HG02840 (cell line): ENCODE data around the gene TOR1AIP2.
"Not testable (repeated sequence)": the region's sequence is repeated elsewhere in the genome, so short reads cannot be mapped to it uniquely, and the experiment has no call there.

Source experiments
- ATAC-seq: cut with Tn5 transposase; IDR thresholded peaks from one replicate; pipeline ENCODE4 v1.9.1; 2021; ENCODE audit warnings: mild to moderate bottlenecking, moderate library complexity, moderate number of reproducible peaks; ENCODE audit not compliant: unreplicated experiment, low FRiP score

The TOR1AIP2 gene

GRCh38 chr1:179808503-179808902 is 69.1 kb downstream of the TOR1AIP2 start:
- ATAC-seq = no peak

DNA sequence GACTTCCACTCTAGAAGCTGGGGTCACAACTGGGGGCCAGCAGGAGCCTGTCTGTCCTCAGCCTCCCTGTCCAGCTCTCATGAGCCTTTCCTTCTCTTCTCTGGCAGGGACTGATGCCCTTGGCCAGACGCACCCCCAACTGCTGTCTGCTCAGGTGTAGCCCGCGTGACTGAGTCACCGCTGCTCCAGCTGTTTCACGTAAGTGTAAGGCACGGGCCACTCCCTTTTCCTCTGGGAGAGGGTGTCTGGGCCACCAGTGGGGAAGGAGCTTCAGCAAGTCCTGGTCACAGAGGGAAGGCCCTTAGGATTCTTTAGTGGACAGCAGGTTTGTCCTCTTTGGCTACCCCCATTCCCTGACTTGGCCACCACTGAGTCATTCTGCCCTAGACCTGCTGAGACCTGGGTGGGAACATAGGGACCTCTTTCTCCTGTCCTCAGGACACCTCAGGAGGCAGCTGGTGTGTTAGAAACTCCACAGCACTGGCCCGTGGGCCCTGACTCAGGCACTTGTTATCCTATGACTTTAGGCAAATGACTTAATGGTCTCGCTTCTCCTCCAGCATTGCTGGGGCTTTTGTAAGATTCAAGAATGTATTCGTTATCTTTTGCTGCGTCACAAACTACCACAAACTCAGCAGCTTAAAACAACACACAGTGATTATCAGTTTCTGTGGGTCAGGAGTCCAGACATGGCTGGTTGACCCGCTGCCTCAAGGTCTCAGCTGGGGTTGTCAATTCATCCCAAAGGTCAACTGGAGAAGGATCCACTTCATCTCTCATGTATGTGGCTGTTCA is 69.7 kb downstream of the TOR1AIP2 start:
- no peak for ATAC-seq

GRCh38 chr1:179807291-179807690 is 70.3 kb downstream of the TOR1AIP2 start:
- no peak for ATAC-seq

- ATAC-seq = no peak
Observed at GRCh38 chr1:179806333-179806732, 71.3 kb downstream of the TOR1AIP2 start.

DNA sequence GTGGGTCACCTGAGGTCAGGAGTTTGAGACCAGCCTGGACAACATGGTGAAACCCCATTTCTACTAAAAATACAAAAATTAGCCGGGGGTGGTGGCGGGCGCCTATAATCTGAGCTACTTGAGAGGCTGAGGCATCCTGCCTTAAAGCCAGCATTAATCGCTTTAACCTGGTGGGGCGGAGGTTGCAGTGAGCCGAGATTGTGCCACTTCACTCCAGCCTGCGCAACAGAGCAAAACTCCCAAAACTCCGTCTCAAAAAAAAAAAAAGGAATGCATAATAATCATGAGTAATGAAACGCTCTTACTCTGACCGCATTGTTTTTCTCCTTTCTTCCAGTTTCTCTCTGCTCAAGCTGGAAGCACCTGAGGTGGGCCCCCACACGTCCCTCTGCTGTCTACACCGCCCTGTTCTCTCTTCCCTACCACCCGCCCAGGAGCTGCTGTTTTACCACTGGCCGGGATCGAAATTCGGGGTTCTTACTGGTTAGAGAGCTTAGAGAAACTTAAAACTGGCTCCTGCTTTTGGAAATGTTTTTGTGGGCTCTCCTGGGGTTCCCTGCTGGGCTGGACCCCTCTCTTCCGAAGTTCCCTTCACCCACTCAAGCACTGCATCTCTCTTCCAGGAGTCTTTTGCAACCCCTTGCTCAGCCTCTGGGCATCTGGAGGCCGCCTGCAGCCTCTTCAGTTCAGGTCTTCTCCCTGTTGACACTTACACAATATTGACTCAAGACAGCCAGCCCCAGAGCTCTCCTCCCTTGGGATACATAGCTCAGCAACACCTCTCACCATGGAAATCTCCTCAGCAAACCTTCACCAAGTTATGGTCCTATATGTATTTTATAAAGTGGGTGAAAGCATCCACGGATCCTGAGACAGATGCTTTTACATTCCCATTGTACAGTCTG is 72.1 kb downstream of the TOR1AIP2 start:
- ATAC-seq = no peak

- ATAC-seq = not testable (repeated sequence)
Observed at GRCh38 chr1:179804417-179804816, 73.2 kb downstream of the TOR1AIP2 start.

GRCh38 chr1:179803918-179804317 is 73.7 kb downstream of the TOR1AIP2 start:
- ATAC-seq = no peak

DNA sequence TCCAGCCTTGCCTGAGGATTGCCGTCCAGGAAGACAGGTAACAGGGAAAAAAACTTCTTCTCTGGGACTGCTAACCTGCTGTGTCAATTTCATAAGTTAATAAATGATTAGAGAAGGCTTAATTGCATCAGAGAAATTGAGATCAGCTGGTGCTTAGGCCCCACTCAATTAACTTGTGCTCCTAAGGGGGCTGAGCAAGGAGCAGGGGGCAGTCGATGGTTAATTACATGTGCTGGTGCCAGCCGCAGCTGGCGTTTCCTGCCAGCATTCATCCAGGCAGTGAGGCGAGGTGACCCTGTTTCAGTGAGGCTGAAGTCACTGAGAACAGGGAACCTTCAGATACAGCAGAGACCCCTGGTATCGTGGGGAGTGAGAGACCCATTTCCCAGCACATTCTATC is 74.5 kb downstream of the TOR1AIP2 start:
- ATAC-seq = no peak

DNA sequence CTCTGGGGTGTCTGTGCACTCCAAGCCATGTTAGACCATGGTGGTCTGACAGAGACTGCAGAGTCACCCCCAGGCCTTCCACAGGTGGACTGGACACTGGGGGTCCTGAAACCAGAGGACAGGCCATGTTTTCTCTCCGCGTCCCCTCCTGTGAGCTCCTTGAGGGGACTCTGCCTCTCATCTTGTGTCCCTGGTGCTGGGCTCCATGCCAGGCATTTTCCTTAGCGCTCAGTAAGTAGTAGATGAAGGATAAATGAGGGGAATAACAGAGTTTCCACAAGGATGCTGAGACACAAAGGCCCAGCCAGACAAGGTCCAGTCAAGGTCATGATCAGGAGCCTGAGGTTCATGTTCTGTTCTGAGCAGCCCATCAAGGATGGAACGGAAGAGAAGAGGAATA is 77.1 kb downstream of the TOR1AIP2 start:
- ATAC-seq = no peak

DNA sequence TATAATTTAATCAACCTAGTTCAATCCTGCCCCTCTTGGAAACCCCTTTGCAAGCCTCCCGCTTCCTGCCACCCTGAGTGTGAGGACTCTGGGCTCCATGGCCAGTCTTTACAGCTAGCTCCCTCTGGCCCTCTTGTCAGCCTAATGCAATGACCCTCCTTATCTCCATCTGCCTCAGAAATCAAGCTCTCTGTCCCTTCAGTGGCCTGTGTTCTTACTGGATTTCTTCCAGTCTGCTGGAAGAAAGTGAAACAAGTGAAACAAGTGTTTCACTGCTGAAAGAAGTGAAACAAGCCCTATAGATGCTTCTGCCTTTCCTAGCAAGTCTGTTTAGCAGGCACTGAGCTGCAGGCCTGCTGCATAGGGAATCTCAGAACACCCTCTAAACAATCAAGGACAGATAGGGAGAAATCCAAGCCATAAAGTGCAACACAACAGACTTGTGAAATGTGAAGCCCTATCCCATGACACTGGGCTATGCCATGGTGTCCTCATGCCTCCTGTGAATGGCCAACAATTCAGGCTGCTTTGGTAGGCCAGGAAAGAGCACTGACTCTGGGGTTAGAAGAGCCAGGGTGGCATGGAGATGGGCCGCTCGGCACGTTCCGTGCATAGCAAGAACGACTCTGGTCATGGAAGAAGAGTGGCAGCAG is 78.6 kb downstream of the TOR1AIP2 start:
- ATAC-seq = no peak

DNA sequence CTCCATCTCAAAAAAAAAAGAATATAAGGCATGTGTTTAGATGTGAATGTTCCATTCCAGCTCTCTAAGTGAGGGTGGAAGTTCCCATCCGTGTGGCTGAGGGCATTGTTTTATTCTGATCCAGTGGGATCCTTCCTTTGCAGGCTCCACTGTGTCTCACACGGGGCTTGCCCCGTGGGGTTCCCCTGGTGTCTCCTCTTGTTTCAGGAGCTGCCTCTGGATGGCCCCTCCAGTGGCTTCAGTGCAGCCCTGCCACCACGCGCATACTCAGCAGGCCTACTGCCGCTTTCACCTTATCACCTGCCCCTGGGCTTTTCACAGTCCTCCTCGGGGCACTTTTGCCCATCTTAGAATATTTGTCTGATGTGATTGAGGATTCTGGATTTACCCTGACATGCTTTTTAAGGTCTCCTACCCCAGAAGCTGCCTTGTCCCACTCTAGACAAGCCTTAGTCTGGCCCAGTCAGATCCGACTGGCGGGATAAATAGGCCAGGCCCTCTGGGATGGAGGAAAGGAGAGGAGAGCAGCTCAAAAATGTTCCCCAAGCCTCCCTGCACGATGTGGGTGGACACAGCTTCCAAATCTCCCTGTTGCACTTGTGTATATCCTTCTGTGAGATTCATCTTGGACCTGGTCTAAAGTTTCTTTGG is 79.3 kb downstream of the TOR1AIP2 start:
- no peak for ATAC-seq

GRCh38 chr1:179794669-179795068 is 82.9 kb downstream of the TOR1AIP2 start:
- ATAC-seq = no peak

- ATAC-seq = no peak
Observed at GRCh38 chr1:179794146-179794545, 83.5 kb downstream of the TOR1AIP2 start.

DNA sequence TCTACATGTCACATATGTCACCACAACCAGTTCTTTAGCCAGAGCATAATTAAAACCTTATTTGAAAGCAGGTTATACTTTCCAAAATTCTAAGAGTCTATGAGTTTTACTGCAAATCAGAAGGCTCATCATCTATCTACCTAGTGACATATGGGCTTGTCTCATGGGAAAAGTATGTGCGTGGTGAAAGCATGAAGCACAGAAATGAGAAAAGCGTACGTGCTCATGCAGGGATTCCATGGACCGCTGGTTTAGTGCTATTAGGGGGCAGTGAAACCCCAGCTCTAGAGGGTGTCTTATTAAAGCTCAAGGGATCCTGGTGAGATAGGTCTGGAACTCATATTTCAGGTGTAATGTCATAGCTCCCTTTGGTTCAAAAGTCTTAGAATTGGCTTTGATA is 84.3 kb downstream of the TOR1AIP2 start:
- ATAC-seq = no peak
